Upper lobe of left lung (tissue), 4 donors: ENCODE data around the gene HTRA1.

Experiments
- CTCF ChIP-seq, 6 experiments: fragments of 450-650 bp in 4 of 6; fragments of 200-600 bp in 2 of 6; sonication (generic) in 2 of 6; IDR thresholded peaks; one replicate each; pipeline ENCODE4 v1.5.1; 2016 to 2019; ENCODE audit warnings: antibody characterized with exemption in 6 of 6
- EP300 ChIP-seq, 4 donors: sonication (generic); formaldehyde crosslinking; IDR thresholded peaks; one replicate each; pipeline ENCODE4 v1.5.1; 2017; ENCODE audit warnings: antibody characterized with exemption in 4 of 4, control low read depth in 2 of 4
- POLR2A ChIP-seq, 4 donors: fragments of 450-650 bp; IDR thresholded peaks; one replicate each; pipeline ENCODE4 v1.5.1; 2016 to 2017; ENCODE audit warnings: antibody characterized with exemption in 4 of 4, mild to moderate bottlenecking in 2 of 4
- POLR2AphosphoS5 ChIP-seq, 2 donors: sonication (generic); formaldehyde crosslinking; IDR thresholded peaks; one replicate each; pipeline ENCODE4 v1.5.1; 2017; ENCODE audit warnings: antibody characterized with exemption in 2 of 2

GRCh38 chr10:122421742-122422141, 39.6 kb upstream of the HTRA1 start:
- TF ChIP-seq CTCF (IDR thresholded peaks at IDR 0.05) = no peak
- no peak for TF ChIP-seq POLR2AphosphoS5 (IDR thresholded peaks at IDR 0.05)
- TF ChIP-seq POLR2A (IDR thresholded peaks at IDR 0.05) = no peak
- TF ChIP-seq EP300 (IDR thresholded peaks at IDR 0.05) = no peak
